ENCODE measurements around the gene SLC26A8.

Gene SLC26A8

DNA sequence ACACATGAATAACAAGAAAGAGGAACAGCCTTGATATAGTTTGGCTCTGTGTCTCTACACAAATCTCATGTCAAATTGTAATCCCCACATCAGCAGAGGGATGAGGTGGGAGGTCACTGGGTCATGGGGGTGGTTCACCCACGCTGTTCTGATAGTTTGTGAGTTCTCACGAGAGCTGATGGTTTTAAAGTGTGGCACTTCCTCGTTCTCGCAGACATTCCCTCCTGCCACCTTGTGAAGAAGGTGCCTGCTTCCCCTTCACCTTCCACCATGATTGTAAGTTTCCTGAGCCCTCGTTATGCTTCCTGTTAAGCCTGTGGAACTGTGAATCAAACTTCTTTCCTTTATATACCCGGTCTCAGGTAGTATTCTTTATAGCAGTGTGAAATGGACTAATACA lies 116.7 kb downstream of the SLC26A8 start:
- Histone ChIP-seq H2AFZ (ENCODE audit: low read depth, low read length) (no peak overlapping the region), H3K79me2 (ENCODE audit: insufficient read depth, low read length) (peaks cover 97% of the 10 kb centered on the region), H3K9ac (ENCODE audit: low read depth, low read length) (no peak overlapping the region), H3K9me3 (ENCODE audit: insufficient read depth, low read length, severe bottlenecking) (peaks cover 33% of the 10 kb centered on the region), H3K4me1 (ENCODE audit: insufficient read depth, low read length) (no peaks in the 10 kb centered on the region), H3K4me3 (ENCODE audit: low read depth in 1 of 2, low read length in 2 of 2) (no peak overlapping the region), H3K27ac (ENCODE audit: low read length) (no peak overlapping the region), H3K27me3 (ENCODE audit: insufficient read depth, low read length, poor library complexity) (no peaks in the 10 kb centered on the region), H3K4me2 (ENCODE audit: insufficient read depth, low read length) (no peak overlapping the region), H3K36me3 (ENCODE audit: insufficient read depth, low read length) (peaks cover 77% of the 10 kb centered on the region), H4K20me1 (ENCODE audit: insufficient read depth, low read length) (peaks cover 27% of the 10 kb centered on the region; the same call in 1 of the 2 replicates)
- TF ChIP-seq EZH2 (IDR thresholded peaks at IDR 0.05; ENCODE audit: borderline replicate concordance, low read depth, low read length, severe bottlenecking) (no peak), CTCF (IDR thresholded peaks at IDR 0.05; ENCODE audit: borderline replicate concordance, extremely low read depth, low read length, poor library complexity, severe bottlenecking) (no peak)
- ATAC-seq (ENCODE audit: insufficient read depth, low read depth) (no peak), DNase-seq (no peak)

- Histone ChIP-seq H3K27ac (ENCODE audit: low read length) (no peak overlapping the region), H2AFZ (ENCODE audit: low read depth, low read length) (no peak overlapping the region), H3K79me2 (ENCODE audit: insufficient read depth, low read length) (peaks cover 97% of the 10 kb centered on the region), H4K20me1 (ENCODE audit: insufficient read depth, low read length) (peaks cover 35% of the 10 kb centered on the region; the same call in 1 of the 2 replicates), H3K4me1 (ENCODE audit: insufficient read depth, low read length) (no peaks in the 10 kb centered on the region), H3K9me3 (ENCODE audit: insufficient read depth, low read length, severe bottlenecking) (peaks cover 29% of the 10 kb centered on the region), H3K4me3 (ENCODE audit: low read depth in 1 of 2, low read length in 2 of 2) (no peak overlapping the region), H3K36me3 (ENCODE audit: insufficient read depth, low read length) (peaks cover 76% of the 10 kb centered on the region), H3K9ac (ENCODE audit: low read depth, low read length) (no peak overlapping the region), H3K27me3 (ENCODE audit: insufficient read depth, low read length, poor library complexity) (no peaks in the 10 kb centered on the region), H3K4me2 (ENCODE audit: insufficient read depth, low read length) (no peak overlapping the region)
- TF ChIP-seq EZH2 (IDR thresholded peaks at IDR 0.05; ENCODE audit: borderline replicate concordance, low read depth, low read length, severe bottlenecking) (no peak), CTCF (IDR thresholded peaks at IDR 0.05; ENCODE audit: borderline replicate concordance, extremely low read depth, low read length, poor library complexity, severe bottlenecking) (no peak)
- DNase-seq: no peak
- no peak for ATAC-seq (ENCODE audit: insufficient read depth, low read depth)
These were observed 118.0 kb downstream of the SLC26A8 start for GRCh38 chr6:35906499-35906846.

DNA sequence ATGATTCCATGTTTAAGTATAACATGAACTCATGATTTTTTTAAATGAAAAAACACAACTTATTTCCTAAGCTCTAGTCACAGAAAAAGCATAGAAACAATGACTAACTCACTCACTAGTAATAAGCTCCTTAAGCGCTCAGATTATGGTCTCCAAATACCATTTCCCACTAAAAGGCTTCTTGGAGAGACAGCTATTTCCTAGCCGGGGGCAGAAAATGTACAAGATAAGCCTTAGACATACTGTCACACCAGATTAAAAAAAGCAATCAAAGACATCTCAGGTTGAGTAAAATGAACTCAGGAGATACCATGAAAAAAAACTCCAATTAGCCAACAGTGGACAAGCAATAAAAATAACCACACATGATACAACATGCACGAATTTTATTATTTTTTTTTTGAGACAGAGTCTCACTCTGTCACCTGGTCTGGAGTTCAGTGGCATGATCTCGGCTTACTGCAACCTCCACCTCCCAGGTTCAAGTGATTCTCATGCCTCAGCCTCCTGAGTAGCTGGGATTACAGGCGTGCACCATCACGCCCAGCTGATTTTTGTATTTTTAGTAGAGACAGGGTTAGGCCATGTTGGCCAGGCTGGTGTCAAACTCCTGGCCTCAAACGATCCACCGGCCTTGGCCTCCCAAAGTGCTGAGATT lies 118.5 kb downstream of the SLC26A8 start:
- no peak overlapping the region for H3K4me3 ChIP-seq (ENCODE audit: low read depth in 1 of 2, low read length in 2 of 2)
- ATAC-seq (ENCODE audit: insufficient read depth, low read depth) (no peak), DNase-seq (no peak)
- H3K27ac ChIP-seq (ENCODE audit: low read length): no peak overlapping the region
- no peak for TF ChIP-seq CTCF (IDR thresholded peaks at IDR 0.05; ENCODE audit: borderline replicate concordance, extremely low read depth, low read length, poor library complexity, severe bottlenecking)
- H3K9ac ChIP-seq (ENCODE audit: low read depth, low read length): no peak overlapping the region
- no peaks in the 10 kb centered on the region for H3K4me1 ChIP-seq (ENCODE audit: insufficient read depth, low read length)
- H3K36me3 ChIP-seq (ENCODE audit: insufficient read depth, low read length): peaks cover 76% of the 10 kb centered on the region
- H3K9me3 ChIP-seq (ENCODE audit: insufficient read depth, low read length, severe bottlenecking): peaks cover 24% of the 10 kb centered on the region
- peaks cover 97% of the 10 kb centered on the region for H3K79me2 ChIP-seq (ENCODE audit: insufficient read depth, low read length)
- H3K27me3 ChIP-seq (ENCODE audit: insufficient read depth, low read length, poor library complexity): no peaks in the 10 kb centered on the region
- peaks cover 38% of the 10 kb centered on the region; the same call in 1 of the 2 replicates for H4K20me1 ChIP-seq (ENCODE audit: insufficient read depth, low read length)
- no peak overlapping the region for H3K4me2 ChIP-seq (ENCODE audit: insufficient read depth, low read length)
- no peak overlapping the region for H2AFZ ChIP-seq (ENCODE audit: low read depth, low read length)
